NCI-H2196 (cell line): Measurements from ENCODE around the gene FRMD8.

Source experiments
- DNase-seq: peaks from one replicate; lab custom pipeline; 2025; ENCODE audit not compliant: unreplicated experiment; lab: John Stamatoyannopoulos, UW

FRMD8 gene

GRCh38 chr11:65390996-65391395 lies 4.6 kb downstream of the FRMD8 start:
- no peak for DNase-seq

- no peak for DNase-seq
These were observed 5.9 kb downstream of the FRMD8 start for GRCh38 chr11:65392186-65392829.

GRCh38 chr11:65392899-65393298 lies 6.5 kb downstream of the FRMD8 start:
- DNase-seq = no peak

GRCh38 chr11:65393513-65394079 lies 7.2 kb downstream of the FRMD8 start:
- no peak for DNase-seq

GRCh38 chr11:65394125-65394536 lies 7.7 kb downstream of the FRMD8 start:
- no peak for DNase-seq

- no peak for DNase-seq
These were observed 9.6 kb downstream of the FRMD8 start for GRCh38 chr11:65395961-65396530.

- DNase-seq = no peak
These were observed 10.6 kb downstream of the FRMD8 start for GRCh38 chr11:65396769-65397745.

GRCh38 chr11:65398362-65398910 lies 12.0 kb downstream of the FRMD8 start:
- no peak for DNase-seq

- DNase-seq = no peak
These were observed 12.8 kb downstream of the FRMD8 start for GRCh38 chr11:65399249-65399648.

GRCh38 chr11:65399845-65400244 lies 13.4 kb downstream of the FRMD8 start:
- no peak for DNase-seq

GRCh38 chr11:65400307-65401072 lies 14.1 kb downstream of the FRMD8 start:
- DNase-seq = no peak

- DNase-seq = no peak
These were observed 14.8 kb downstream of the FRMD8 start for GRCh38 chr11:65401073-65401802.

- no peak for DNase-seq
These were observed 15.4 kb downstream of the FRMD8 start for GRCh38 chr11:65401803-65402248.

- DNase-seq = no peak
These were observed 16.4 kb downstream of the FRMD8 start for GRCh38 chr11:65402790-65403189.

- DNase-seq = no peak
These were observed 17.2 kb downstream of the FRMD8 start for GRCh38 chr11:65403607-65404121.

GRCh38 chr11:65404210-65404609 lies 17.8 kb downstream of the FRMD8 start:
- DNase-seq = no peak

GRCh38 chr11:65404638-65405339 lies 18.4 kb downstream of the FRMD8 start:
- no peak for DNase-seq

GRCh38 chr11:65410936-65411680 lies 24.7 kb downstream of the FRMD8 start:
- no peak for DNase-seq
